Gastrocnemius medialis (tissue), 4 donors: ENCODE data around the gene EFCAB6. TPM values are rescaled to one million over a fixed set of nuclear protein-coding genes. Genes with fewer than 3 reads are reported as not detected.

Source experiments
- ATAC-seq, 2 donors: fragments of 150-250 bp; one replicate each; pipeline ENCODE4 v1.9.1; 2016
- DNase-seq, 2 donors: peaks; one replicate each; pipeline ENCODE4 v3.0.0-alpha.2; 2019
- H3K27ac ChIP-seq, 4 donors: fragments of 200-600 bp; sonication (generic); 1 replicate in 1 of 4; 2 replicates in 3 of 4; pipeline ENCODE4 v1.5.1; 2016 to 2018; ENCODE audit warnings: mild to moderate bottlenecking in 2 of 4, moderate library complexity in 1 of 4
- H3K27me3 ChIP-seq, 3 donors: fragments of 200-600 bp; sonication (generic) in 2 of 3; 1 replicate in 1 of 3; 2 replicates in 2 of 3; pipeline versions ENCODE4 v1.5.1 to v1.6.0; 2016 to 2019; ENCODE audit warnings: mild to moderate bottlenecking in 1 of 3, moderate library complexity in 1 of 3
- H3K36me3 ChIP-seq, 2 donors: fragments of 200-600 bp; sonication (generic) in 1 of 2; one replicate each; pipeline ENCODE4 v1.5.1; 2017 to 2018
- H3K4me1 ChIP-seq, 2 donors: fragments of 200-600 bp; sonication (generic) in 1 of 2; one replicate each; pipeline ENCODE4 v1.5.1; 2016 to 2017; ENCODE audit warnings: mild to moderate bottlenecking in 2 of 2
- H3K4me3 ChIP-seq, 4 donors: fragments of 200-600 bp; sonication (generic) in 3 of 4; 1 replicate in 1 of 4; 2 replicates in 3 of 4; pipeline ENCODE4 v1.5.1; 2016 to 2019; ENCODE audit warnings: mild to moderate bottlenecking in 2 of 4
- H3K9me3 ChIP-seq, 3 donors: fragments of 200-600 bp; sonication (generic) in 2 of 3; 1 replicate in 1 of 3; 2 replicates in 2 of 3; pipeline ENCODE4 v1.5.1; 2016 to 2019
- POLR2A ChIP-seq, 2 donors: fragments of 450-650 bp; IDR thresholded peaks; one replicate each; pipeline ENCODE4 v1.6.1; 2017; ENCODE audit warnings: antibody characterized with exemption in 2 of 2, mild to moderate bottlenecking in 2 of 2, moderate library complexity in 2 of 2
- in situ Hi-C, 4 donors: fragments of 200-750 bp; cut with MboI; loops; one replicate each; pipeline versions ENCODE4 v1.15.0 to v1.8.0; 2017; ENCODE audit warnings: low sequenced_read_pairs in 4 of 4
- intact Hi-C: fragments of 100-400 bp; cut with DNase I; formaldehyde crosslinking; loops from one replicate; pipeline ENCODE4 v1.15.1; 2023; ENCODE audit warnings: low total_unique reads
- total RNA-seq, 4 donors: library from RNA; depleted of rRNA; stranded (reverse); fragments of >200 nt; gene quantifications; one replicate each; pipeline versions ENCODE4 v1.1.0 to v1.2.3, GENCODE V29; 2016
- TF ChIP-seq, protein P1 (sequence below), 5 experiments: fragments of 450-650 bp in 3 of 5; fragments of 200-600 bp in 2 of 5; sonication (generic) in 2 of 5; IDR thresholded peaks in 4 of 5; conservative IDR thresholded peaks in 1 of 5; 1 replicate in 4 of 5; 2 replicates in 1 of 5; pipeline ENCODE4 v1.5.1; 2016 to 2019; ENCODE audit warnings: antibody characterized with exemption in 5 of 5, mild to moderate bottlenecking in 3 of 5, moderate library complexity in 3 of 5

Gene EFCAB6
- total RNA-seq, 4 donors from 2014 or later = 0.07 to 4.4 (median 0.28) TPM

DNA sequence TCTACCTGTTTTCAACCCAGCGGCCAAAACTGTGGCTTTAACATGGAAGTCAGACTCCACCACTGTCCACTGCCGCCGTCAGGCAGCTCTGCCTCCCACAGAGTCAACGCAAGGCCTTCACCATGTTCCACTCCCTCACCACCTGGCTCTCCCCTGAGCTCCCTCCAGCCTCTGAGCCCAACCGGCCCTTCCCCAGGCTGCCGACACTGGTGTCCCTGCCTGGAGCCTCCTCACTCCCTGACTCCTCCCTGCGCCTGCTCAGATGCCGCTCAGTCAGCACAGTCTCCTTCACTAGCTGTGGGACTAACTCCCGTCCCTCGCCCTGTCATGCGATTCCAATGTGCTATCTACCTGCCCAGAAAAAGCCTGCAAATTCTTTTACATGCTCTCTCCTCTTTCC is 33.9 kb upstream of the EFCAB6 start:
- Histone ChIP-seq H3K9me3 (no peaks in the 10 kb centered on the region), H3K4me1 (no peaks in the 10 kb centered on the region), H3K27ac (no peak overlapping the region), H3K4me3 (no peak overlapping the region), H3K27me3 (peaks cover 0 to 10% (median 4%) of the 10 kb centered on the region in 3 donors), H3K36me3 (no peaks in the 10 kb centered on the region)
- peak in 1 of 2 donors; percentile 9 for DNase-seq
- TF ChIP-seq, protein P1, sequence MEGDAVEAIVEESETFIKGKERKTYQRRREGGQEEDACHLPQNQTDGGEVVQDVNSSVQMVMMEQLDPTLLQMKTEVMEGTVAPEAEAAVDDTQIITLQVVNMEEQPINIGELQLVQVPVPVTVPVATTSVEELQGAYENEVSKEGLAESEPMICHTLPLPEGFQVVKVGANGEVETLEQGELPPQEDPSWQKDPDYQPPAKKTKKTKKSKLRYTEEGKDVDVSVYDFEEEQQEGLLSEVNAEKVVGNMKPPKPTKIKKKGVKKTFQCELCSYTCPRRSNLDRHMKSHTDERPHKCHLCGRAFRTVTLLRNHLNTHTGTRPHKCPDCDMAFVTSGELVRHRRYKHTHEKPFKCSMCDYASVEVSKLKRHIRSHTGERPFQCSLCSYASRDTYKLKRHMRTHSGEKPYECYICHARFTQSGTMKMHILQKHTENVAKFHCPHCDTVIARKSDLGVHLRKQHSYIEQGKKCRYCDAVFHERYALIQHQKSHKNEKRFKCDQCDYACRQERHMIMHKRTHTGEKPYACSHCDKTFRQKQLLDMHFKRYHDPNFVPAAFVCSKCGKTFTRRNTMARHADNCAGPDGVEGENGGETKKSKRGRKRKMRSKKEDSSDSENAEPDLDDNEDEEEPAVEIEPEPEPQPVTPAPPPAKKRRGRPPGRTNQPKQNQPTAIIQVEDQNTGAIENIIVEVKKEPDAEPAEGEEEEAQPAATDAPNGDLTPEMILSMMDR (IDR thresholded peaks at IDR 0.05 in 4 of 5, conservative IDR thresholded peaks at IDR 0.05 in 1 of 5) = no peak
- no peak for TF ChIP-seq POLR2A (IDR thresholded peaks at IDR 0.05)
- ATAC-seq = no peak
- in situ Hi-C loops = loop anchor here in 1 of 4 donors (25.0 kb wide), 1 partner anchor 459 kb away; no protein-coding TSS in a partner anchor
- intact Hi-C loops = no loop called here

DNA sequence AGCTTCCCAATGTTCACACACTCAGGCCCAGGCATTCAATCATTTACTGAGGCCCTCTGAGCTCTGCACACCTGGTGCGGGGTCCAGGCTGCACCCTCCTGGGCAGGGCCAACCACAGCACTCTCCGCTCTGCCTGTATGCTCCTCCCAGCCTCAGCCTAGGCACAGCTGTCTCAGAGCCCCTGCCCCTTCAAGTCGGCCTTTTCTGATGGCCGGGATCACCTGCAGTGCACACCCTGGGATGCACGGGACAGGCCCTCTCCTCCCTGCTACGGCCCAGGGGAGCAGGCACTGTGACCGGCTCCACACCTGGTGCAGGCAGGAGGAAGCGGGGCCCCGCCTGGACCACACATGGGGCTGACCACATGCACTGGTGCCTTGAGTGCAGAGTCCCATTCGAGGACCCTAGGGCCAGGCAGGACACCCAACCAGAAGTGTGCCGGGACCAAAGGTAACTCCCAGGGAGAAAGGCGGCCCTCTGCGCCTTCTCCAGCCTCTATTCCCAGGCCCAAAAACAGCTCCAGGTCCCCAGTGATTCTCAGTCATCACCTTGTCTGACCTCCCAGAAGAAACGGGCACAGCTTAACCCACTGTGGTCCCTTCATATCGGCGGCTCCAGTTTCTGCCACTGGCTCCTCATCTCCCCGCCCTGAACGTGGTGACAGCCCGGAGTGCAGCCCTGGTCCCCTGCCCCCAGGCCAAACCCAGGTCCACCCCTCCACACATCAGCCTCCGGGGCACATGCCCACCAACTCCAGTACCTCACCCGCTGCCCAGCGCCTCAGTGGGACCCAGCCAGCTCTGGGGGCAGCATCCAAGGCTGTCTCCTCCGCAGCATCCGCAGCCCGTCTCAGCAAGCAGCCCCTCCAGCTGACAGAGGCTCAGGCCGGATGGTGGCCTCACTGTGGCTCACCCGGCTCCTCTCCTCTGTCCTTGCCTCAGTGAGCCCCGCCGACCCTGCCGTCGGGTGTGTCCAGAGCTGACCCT is 32.7 kb upstream of the EFCAB6 start:
- no peak overlapping the region for H3K4me3 ChIP-seq

DNA sequence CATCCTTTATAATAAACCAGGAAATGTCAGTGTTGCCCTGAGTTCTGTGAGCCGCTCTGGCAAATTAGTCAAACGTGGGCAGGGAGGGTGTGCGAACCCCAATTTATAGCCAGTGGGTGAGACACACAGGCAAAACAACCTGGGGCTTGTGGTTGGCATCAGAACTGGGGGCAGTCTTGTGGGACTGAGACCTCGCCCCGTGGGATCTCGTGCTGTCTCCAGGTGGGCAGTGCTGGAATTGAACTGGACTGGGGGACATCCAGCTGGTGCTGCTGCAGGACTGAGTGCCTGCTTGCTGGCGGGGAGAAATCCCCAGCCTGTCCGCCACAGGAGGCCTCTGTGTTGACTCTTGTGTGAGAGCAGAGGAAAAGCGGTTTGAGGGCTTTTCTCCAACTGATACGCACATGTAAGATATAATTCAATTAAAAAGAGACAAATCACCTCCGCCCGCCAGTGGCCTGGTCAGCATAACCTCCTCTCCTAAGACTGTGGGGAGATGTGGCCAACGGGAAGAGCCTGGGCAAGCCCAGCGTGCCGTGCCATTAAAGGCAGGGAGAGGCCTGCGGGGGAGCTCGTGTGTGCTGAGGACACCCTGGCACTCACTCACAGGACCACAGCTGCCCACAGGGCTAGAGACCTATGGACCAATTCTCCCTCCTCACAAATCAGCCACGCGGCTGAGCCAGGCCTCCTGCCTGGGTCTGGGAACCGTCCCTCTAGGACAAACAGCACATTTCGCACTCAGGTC is 31.9 kb upstream of the EFCAB6 start:
- intact Hi-C loops (no loop called here), in situ Hi-C loops (loop anchor here in 1 of 4 donors (25.0 kb wide), 1 partner anchor 457 kb away; no protein-coding TSS in a partner anchor)
- Histone ChIP-seq H3K9me3 (no peaks in the 10 kb centered on the region), H3K4me3 (no peak overlapping the region), H3K27me3 (no peaks in the 10 kb centered on the region), H3K4me1 (no peaks in the 10 kb centered on the region), H3K27ac (no peak overlapping the region), H3K36me3 (no peaks in the 10 kb centered on the region)
- ATAC-seq = no peak
- peak in 1 of 2 donors; percentile 4 for DNase-seq
- TF ChIP-seq, protein P1 (IDR thresholded peaks at IDR 0.05 in 4 of 5, conservative IDR thresholded peaks at IDR 0.05 in 1 of 5) = no peak
- TF ChIP-seq POLR2A (IDR thresholded peaks at IDR 0.05) = no peak

More for the DNA sequence above, 32.7 kb upstream of the EFCAB6 start:
- DNase-seq = peak in 1 of 2 donors; percentile 9
- TF ChIP-seq, protein P1 (IDR thresholded peaks at IDR 0.05 in 4 of 5, conservative IDR thresholded peaks at IDR 0.05 in 1 of 5) = no peak
- TF ChIP-seq POLR2A (IDR thresholded peaks at IDR 0.05) = no peak
- Histone ChIP-seq H3K36me3 (no peaks in the 10 kb centered on the region), H3K9me3 (no peaks in the 10 kb centered on the region), H3K27me3 (peaks cover 0 to 3% (median 0%) of the 10 kb centered on the region in 3 donors), H3K27ac (no peak overlapping the region), H3K4me1 (no peaks in the 10 kb centered on the region)
- in situ Hi-C loops = loop anchor here in 1 of 4 donors (25.0 kb wide), 1 partner anchor 458 kb away; no protein-coding TSS in a partner anchor
- ATAC-seq = no peak
- intact Hi-C loops = no loop called here

DNA sequence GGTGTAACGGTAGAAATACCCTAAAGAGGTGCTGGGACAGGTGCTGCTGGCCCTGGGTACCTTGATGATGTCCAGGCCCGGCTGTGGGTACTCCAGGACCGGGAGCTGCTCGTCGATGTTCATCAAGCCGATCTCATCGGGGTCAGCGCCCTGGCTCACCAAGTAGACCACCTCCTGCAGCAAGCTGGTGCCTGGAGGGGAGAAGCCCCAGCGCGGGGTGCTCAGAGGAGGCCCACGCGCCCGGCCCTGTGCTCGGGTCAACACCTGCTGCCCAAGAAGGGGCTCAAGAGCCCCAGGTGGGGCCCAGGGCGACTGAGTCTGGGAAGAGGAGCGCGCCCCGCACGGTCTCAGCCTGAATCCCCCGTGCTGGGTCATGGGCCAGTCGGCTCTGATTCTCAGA is 29.6 kb upstream of the EFCAB6 start:
- no peak for ATAC-seq
- DNase-seq = peak in 1 of 2 donors; percentile 8
- Histone ChIP-seq H3K27me3 (no peaks in the 10 kb centered on the region), H3K4me1 (no peaks in the 10 kb centered on the region), H3K9me3 (no peaks in the 10 kb centered on the region), H3K27ac (no peak overlapping the region), H3K4me3 (no peak overlapping the region), H3K36me3 (no peaks in the 10 kb centered on the region)
- no peak for TF ChIP-seq POLR2A (IDR thresholded peaks at IDR 0.05)
- TF ChIP-seq, protein P1 (IDR thresholded peaks at IDR 0.05 in 4 of 5, conservative IDR thresholded peaks at IDR 0.05 in 1 of 5) = no peak
- in situ Hi-C loops = loop anchor here in 1 of 4 donors (25.0 kb wide), 1 partner anchor 454 kb away; no protein-coding TSS in a partner anchor
- intact Hi-C loops = no loop called here
